ENCODE results near the gene CHML. TPM values are rescaled to one million over a fixed set of nuclear protein-coding genes. Genes with fewer than 3 reads are reported as not detected.

The CHML gene
- total RNA-seq, 1 experiment from 2014 or later, result 19.3 TPM

DNA sequence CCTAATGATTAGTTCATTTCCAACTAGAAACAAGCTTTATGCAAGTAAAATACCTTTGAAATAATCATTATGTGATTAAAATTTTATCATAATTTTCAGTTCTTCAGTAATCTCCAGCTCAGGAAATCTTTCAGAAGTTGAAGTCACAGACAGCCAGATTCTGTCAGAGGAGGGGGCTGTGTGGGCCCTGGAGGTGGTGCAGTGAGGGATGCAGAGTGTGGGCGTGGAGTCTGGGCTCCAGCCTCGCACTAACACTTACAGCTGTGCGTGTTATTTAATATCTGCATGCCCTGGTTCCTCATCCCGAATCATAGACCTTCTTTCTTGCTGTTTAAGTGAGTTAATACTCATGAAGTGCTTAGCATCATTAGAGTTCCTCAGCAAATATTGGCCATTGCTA is 35.8 kb upstream of the CHML start:
- Histone ChIP-seq H3K27ac (ENCODE audit: low read length) (no peak overlapping the region), H3K36me3 (ENCODE audit: control insufficient read depth, insufficient read depth, low read length) (no peaks in the 10 kb centered on the region), H3K9me3 (ENCODE audit: control insufficient read depth, insufficient read depth, low read depth, low read length) (no peaks in the 10 kb centered on the region), H3K27me3 (ENCODE audit: control insufficient read depth, insufficient read depth, low read length) (no peaks in the 10 kb centered on the region), H3K4me1 (ENCODE audit: control insufficient read depth, insufficient read depth, low read length) (no peaks in the 10 kb centered on the region; the same call in 1 of the 2 replicates), H3K4me3 (ENCODE audit: low read depth in 2 of 2, low read length in 2 of 2) (no peak overlapping the region)
- in situ Hi-C loops (cut with HindIII; ENCODE audit: low pct_unique_long_range_greater_than_20kb, low sequenced_read_pairs), result no loop called here
- no peak for DNase-seq (ENCODE audit: low read depth, low spot score)
- no TSS peak for BruUV-seq (replicated peaks)
- CTCF ChIA-PET, result no interaction called here
- intact Hi-C loops (cut with micrococcal nuclease; ENCODE audit: unreplicated experiment), result no loop called here
- TF ChIP-seq TCF7L2 (IDR thresholded peaks at IDR 0.05; ENCODE audit: low read depth, low read length), result no peak
- TF ChIP-seq POLR2AphosphoS5 (IDR thresholded peaks at IDR 0.05; ENCODE audit: low read depth, low read length), result no peak
- TF ChIP-seq, protein P1, sequence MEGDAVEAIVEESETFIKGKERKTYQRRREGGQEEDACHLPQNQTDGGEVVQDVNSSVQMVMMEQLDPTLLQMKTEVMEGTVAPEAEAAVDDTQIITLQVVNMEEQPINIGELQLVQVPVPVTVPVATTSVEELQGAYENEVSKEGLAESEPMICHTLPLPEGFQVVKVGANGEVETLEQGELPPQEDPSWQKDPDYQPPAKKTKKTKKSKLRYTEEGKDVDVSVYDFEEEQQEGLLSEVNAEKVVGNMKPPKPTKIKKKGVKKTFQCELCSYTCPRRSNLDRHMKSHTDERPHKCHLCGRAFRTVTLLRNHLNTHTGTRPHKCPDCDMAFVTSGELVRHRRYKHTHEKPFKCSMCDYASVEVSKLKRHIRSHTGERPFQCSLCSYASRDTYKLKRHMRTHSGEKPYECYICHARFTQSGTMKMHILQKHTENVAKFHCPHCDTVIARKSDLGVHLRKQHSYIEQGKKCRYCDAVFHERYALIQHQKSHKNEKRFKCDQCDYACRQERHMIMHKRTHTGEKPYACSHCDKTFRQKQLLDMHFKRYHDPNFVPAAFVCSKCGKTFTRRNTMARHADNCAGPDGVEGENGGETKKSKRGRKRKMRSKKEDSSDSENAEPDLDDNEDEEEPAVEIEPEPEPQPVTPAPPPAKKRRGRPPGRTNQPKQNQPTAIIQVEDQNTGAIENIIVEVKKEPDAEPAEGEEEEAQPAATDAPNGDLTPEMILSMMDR (IDR thresholded peaks at IDR 0.05), result no peak
- TF ChIP-seq, protein P2, sequence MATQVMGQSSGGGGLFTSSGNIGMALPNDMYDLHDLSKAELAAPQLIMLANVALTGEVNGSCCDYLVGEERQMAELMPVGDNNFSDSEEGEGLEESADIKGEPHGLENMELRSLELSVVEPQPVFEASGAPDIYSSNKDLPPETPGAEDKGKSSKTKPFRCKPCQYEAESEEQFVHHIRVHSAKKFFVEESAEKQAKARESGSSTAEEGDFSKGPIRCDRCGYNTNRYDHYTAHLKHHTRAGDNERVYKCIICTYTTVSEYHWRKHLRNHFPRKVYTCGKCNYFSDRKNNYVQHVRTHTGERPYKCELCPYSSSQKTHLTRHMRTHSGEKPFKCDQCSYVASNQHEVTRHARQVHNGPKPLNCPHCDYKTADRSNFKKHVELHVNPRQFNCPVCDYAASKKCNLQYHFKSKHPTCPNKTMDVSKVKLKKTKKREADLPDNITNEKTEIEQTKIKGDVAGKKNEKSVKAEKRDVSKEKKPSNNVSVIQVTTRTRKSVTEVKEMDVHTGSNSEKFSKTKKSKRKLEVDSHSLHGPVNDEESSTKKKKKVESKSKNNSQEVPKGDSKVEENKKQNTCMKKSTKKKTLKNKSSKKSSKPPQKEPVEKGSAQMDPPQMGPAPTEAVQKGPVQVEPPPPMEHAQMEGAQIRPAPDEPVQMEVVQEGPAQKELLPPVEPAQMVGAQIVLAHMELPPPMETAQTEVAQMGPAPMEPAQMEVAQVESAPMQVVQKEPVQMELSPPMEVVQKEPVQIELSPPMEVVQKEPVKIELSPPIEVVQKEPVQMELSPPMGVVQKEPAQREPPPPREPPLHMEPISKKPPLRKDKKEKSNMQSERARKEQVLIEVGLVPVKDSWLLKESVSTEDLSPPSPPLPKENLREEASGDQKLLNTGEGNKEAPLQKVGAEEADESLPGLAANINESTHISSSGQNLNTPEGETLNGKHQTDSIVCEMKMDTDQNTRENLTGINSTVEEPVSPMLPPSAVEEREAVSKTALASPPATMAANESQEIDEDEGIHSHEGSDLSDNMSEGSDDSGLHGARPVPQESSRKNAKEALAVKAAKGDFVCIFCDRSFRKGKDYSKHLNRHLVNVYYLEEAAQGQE (IDR thresholded peaks at IDR 0.05; ENCODE audit: insufficient read depth in 1 of 2, low read depth in 2 of 2, low read length in 1 of 2), result no peak
- TF ChIP-seq SIN3A (IDR thresholded peaks at IDR 0.05; ENCODE audit: borderline replicate concordance, insufficient read depth, low read depth, low read length), result no peak
- ATAC-seq, result no peak
- POLR2A ChIA-PET, result no interaction called here

DNA sequence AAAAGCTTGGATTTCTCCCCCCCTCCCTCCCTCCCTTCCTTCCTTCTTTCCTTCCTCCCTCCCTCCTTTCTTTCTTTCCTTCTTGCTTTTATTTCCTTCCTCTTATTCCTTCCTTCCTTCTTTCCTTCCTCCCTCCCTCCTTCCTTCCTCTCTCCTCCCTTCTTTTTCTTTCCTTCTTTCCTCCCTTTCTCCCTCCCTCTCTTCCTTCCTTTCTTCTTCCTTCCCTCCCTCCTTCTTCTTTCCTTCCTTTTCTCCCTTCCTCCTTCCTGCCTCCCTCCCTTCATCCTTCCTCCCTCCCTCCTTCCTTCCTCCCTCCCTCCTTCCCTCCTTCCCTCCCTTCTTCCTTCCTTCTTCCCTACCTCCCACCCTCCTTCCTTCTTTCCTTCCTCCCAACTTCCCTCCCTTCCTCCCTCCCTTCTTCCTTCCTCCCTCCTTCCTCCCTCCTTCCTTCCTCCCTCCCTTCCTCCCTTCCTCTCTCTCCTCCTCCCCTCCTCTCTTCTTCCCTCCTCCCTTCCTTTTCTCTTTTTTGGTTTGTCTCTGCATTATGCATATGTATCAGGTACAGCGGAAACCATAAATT is 34.7 kb upstream of the CHML start:
- intact Hi-C loops (cut with micrococcal nuclease; ENCODE audit: unreplicated experiment) (no loop called here), in situ Hi-C loops (cut with HindIII; ENCODE audit: low pct_unique_long_range_greater_than_20kb, low sequenced_read_pairs) (no loop called here)
- CTCF ChIA-PET, result no interaction called here

More for the DNA sequence above, 34.7 kb upstream of the CHML start:
- no peak overlapping the region for H3K27ac ChIP-seq (ENCODE audit: low read length)
- H3K27me3 ChIP-seq (ENCODE audit: control insufficient read depth, insufficient read depth, low read length), result no peaks in the 10 kb centered on the region
- no peaks in the 10 kb centered on the region for H3K36me3 ChIP-seq (ENCODE audit: control insufficient read depth, insufficient read depth, low read length)
- no peaks in the 10 kb centered on the region; the same call in 1 of the 2 replicates for H3K4me1 ChIP-seq (ENCODE audit: control insufficient read depth, insufficient read depth, low read length)
- TF ChIP-seq TCF7L2 (IDR thresholded peaks at IDR 0.05; ENCODE audit: low read depth, low read length), result no peak
- TF ChIP-seq, protein P2 (IDR thresholded peaks at IDR 0.05; ENCODE audit: insufficient read depth in 1 of 2, low read depth in 2 of 2, low read length in 1 of 2), result no peak
- TF ChIP-seq POLR2AphosphoS5 (IDR thresholded peaks at IDR 0.05; ENCODE audit: low read depth, low read length), result no peak
- TF ChIP-seq, protein P1 (IDR thresholded peaks at IDR 0.05), result no peak
- TF ChIP-seq SIN3A (IDR thresholded peaks at IDR 0.05; ENCODE audit: borderline replicate concordance, insufficient read depth, low read depth, low read length), result no peak
- no peak overlapping the region for H3K4me3 ChIP-seq (ENCODE audit: low read depth in 2 of 2, low read length in 2 of 2)
- no peak for ATAC-seq
- BruUV-seq (replicated peaks), result no TSS peak
- no peak for DNase-seq (ENCODE audit: low read depth, low spot score)
- no peaks in the 10 kb centered on the region for H3K9me3 ChIP-seq (ENCODE audit: control insufficient read depth, insufficient read depth, low read depth, low read length)
- POLR2A ChIA-PET, result no interaction called here

All from Panc1 (cell line).